ENCODE measurements around the gene SPATA45.
"Not testable (repeated sequence)": the region's sequence is repeated elsewhere in the genome, so short reads cannot be mapped to it uniquely, and the experiment has no call there.

Gene SPATA45

GRCh38 chr1:212852105-212852688 is 4.7 kb upstream of the SPATA45 start:
- Histone ChIP-seq H3K27me3 (ENCODE audit: low read depth, low read length) (no peaks in the 10 kb centered on the region), H3K4me2 (ENCODE audit: low read length) (no peak overlapping the region), H3K36me3 (replicated peaks; ENCODE audit: low read depth, low read length) (peaks cover 15% of the 10 kb centered on the region), H3K9ac (ENCODE audit: low read length) (no peak overlapping the region), H3K4me1 (ENCODE audit: low read length) (peaks cover 7% of the 10 kb centered on the region), H3K9me3 (ENCODE audit: insufficient read depth, low read length) (no peaks in the 10 kb centered on the region), H3K27ac (ENCODE audit: low read length) (no peak overlapping the region), H3K79me2 (ENCODE audit: low read length) (peaks cover 11% of the 10 kb centered on the region), H4K20me1 (ENCODE audit: insufficient read depth, low read length) (no peaks in the 10 kb centered on the region), H3K4me3 (ENCODE audit: low read length) (no peak overlapping the region), H2AFZ (ENCODE audit: low read depth, low read length) (no peak overlapping the region)
- TF ChIP-seq CTCF (IDR thresholded peaks at IDR 0.05; ENCODE audit: low read depth, low read length): no peak
- no peak for TF ChIP-seq EZH2phosphoT487 (IDR thresholded peaks at IDR 0.05; ENCODE audit: low read depth)

- H3K4me3 ChIP-seq (ENCODE audit: low read length); H3K9me3 ChIP-seq (ENCODE audit: insufficient read depth, low read length); H3K9ac ChIP-seq (ENCODE audit: low read length); H3K27ac ChIP-seq (ENCODE audit: low read length); H3K4me2 ChIP-seq (ENCODE audit: low read length); H2AFZ ChIP-seq (ENCODE audit: low read depth, low read length); H3K27me3 ChIP-seq (ENCODE audit: low read depth, low read length); H4K20me1 ChIP-seq (ENCODE audit: insufficient read depth, low read length); H3K36me3 ChIP-seq (replicated peaks; ENCODE audit: low read depth, low read length); H3K4me1 ChIP-seq (ENCODE audit: low read length); H3K79me2 ChIP-seq (ENCODE audit: low read length): not testable (repeated sequence)
Measured at GRCh38 chr1:212844521-212844920, 2.9 kb downstream of the SPATA45 start.

- Histone ChIP-seq H2AFZ (ENCODE audit: low read depth, low read length) (no peak overlapping the region), H3K4me1 (ENCODE audit: low read length) (peaks cover 26% of the 10 kb centered on the region), H3K4me2 (ENCODE audit: low read length) (no peak overlapping the region), H3K36me3 (replicated peaks; ENCODE audit: low read depth, low read length) (no peaks in the 10 kb centered on the region), H4K20me1 (ENCODE audit: insufficient read depth, low read length) (no peaks in the 10 kb centered on the region), H3K79me2 (ENCODE audit: low read length) (no peaks in the 10 kb centered on the region), H3K27ac (ENCODE audit: low read length) (no peak overlapping the region), H3K4me3 (ENCODE audit: low read length) (no peak overlapping the region), H3K27me3 (ENCODE audit: low read depth, low read length) (no peaks in the 10 kb centered on the region), H3K9ac (ENCODE audit: low read length) (no peak overlapping the region), H3K9me3 (ENCODE audit: insufficient read depth, low read length) (no peaks in the 10 kb centered on the region)
- no peak for TF ChIP-seq CTCF (IDR thresholded peaks at IDR 0.05; ENCODE audit: low read depth, low read length)
- no peak for TF ChIP-seq EZH2phosphoT487 (IDR thresholded peaks at IDR 0.05; ENCODE audit: low read depth)
Measured at GRCh38 chr1:212838145-212838544, 9.3 kb downstream of the SPATA45 start.

- peak overlapping the region; percentile 29 for H3K4me3 ChIP-seq (ENCODE audit: low read length)
- H4K20me1 ChIP-seq (ENCODE audit: insufficient read depth, low read length); H3K27me3 ChIP-seq (ENCODE audit: low read depth, low read length); H3K36me3 ChIP-seq (replicated peaks; ENCODE audit: low read depth, low read length); H3K9me3 ChIP-seq (ENCODE audit: insufficient read depth, low read length); H3K79me2 ChIP-seq (ENCODE audit: low read length): not testable (repeated sequence)
- H3K27ac ChIP-seq (ENCODE audit: low read length): peak overlapping the region; percentile 93
- peak overlapping the region; percentile 63 for H3K4me2 ChIP-seq (ENCODE audit: low read length)
- H2AFZ ChIP-seq (ENCODE audit: low read depth, low read length): peak overlapping the region; percentile 50; the same call in 1 of the 2 replicates
- peaks cover 57% of the 10 kb centered on the region for H3K4me1 ChIP-seq (ENCODE audit: low read length)
- peak overlapping the region; percentile 57 for H3K9ac ChIP-seq (ENCODE audit: low read length)
Measured at GRCh38 chr1:212833211-212834207, 13.9 kb downstream of the SPATA45 start.

GRCh38 chr1:212828395-212828794 is 19.1 kb downstream of the SPATA45 start:
- H3K9me3 ChIP-seq (ENCODE audit: insufficient read depth, low read length): peaks cover 38% of the 10 kb centered on the region
- H4K20me1 ChIP-seq (ENCODE audit: insufficient read depth, low read length): no peaks in the 10 kb centered on the region
- no peak overlapping the region for H3K4me2 ChIP-seq (ENCODE audit: low read length)
- H3K27me3 ChIP-seq (ENCODE audit: low read depth, low read length): no peaks in the 10 kb centered on the region
- peaks cover 29% of the 10 kb centered on the region for H3K36me3 ChIP-seq (replicated peaks; ENCODE audit: low read depth, low read length)
- no peak overlapping the region for H3K4me3 ChIP-seq (ENCODE audit: low read length)
- peaks cover 36% of the 10 kb centered on the region for H3K4me1 ChIP-seq (ENCODE audit: low read length)
- no peak for TF ChIP-seq CTCF (IDR thresholded peaks at IDR 0.05; ENCODE audit: low read depth, low read length)
- no peak for TF ChIP-seq EZH2phosphoT487 (IDR thresholded peaks at IDR 0.05; ENCODE audit: low read depth)
- H3K79me2 ChIP-seq (ENCODE audit: low read length): no peaks in the 10 kb centered on the region
- no peak overlapping the region for H3K9ac ChIP-seq (ENCODE audit: low read length)
- no peak overlapping the region for H3K27ac ChIP-seq (ENCODE audit: low read length)
- H2AFZ ChIP-seq (ENCODE audit: low read depth, low read length): no peak overlapping the region
